IMR-90 (cell line): Measurements from ENCODE around the gene POU3F2. TPM values are rescaled to one million over a fixed set of nuclear protein-coding genes. Genes with fewer than 3 reads are reported as not detected.

Experiments
- ATAC-seq: fragments of 200-7000 bp; cut with Tn5 transposase; 2 replicates; pipeline ENCODE4 v1.9.1; 2020; ENCODE audit warnings: low read depth, mild to moderate bottlenecking, moderate library complexity
- BruUV-seq: library from RNA; stranded (reverse); fragments of 400-500 nt; replicated peaks from 2 replicates; lab custom pipeline; 2021; lab: Mats Ljungman, UMichigan
- CTCF ChIA-PET: fragments of 300-600 bp; formaldehyde crosslinking; extraction: SDS; loops from one replicate; lab custom pipeline; 2021; ENCODE audit warnings: antibody characterized with exemption; lab: Yijun Ruan, JAX
- POLR2A ChIA-PET: fragments of 300-600 bp; sonication (Branson Sonifier 250); formaldehyde crosslinking; loops from one replicate; lab custom pipeline; 2022; ENCODE audit warnings: antibody characterized with exemption; ENCODE audit not compliant: unreplicated experiment; lab: Charles Lee
- DNase-seq: peaks from one replicate; pipeline ENCODE4 v3.0.0; 2013
- H2AFZ ChIP-seq: replicated peaks from 2 replicates; pipeline ENCODE3; 2013; ENCODE audit warnings: low read length, mild to moderate bottlenecking; ENCODE audit not compliant: poor library complexity
- H2AK5ac ChIP-seq: 2 replicates; pipeline ENCODE4 v1.6.1; 2013; ENCODE audit warnings: low read depth, low read length, inconsistent platforms
- H2AK9ac ChIP-seq: replicated peaks from 2 replicates; pipeline ENCODE3; 2013; ENCODE audit warnings: mild to moderate bottlenecking, low read depth, low read length, moderate library complexity; ENCODE audit not compliant: poor library complexity
- H2BK120ac ChIP-seq: 2 replicates; pipeline ENCODE4 v1.6.1; 2013; ENCODE audit warnings: low read depth, low read length, inconsistent platforms
- H2BK15ac ChIP-seq: 3 replicates; pipeline ENCODE4 v1.6.1; 2013; ENCODE audit warnings: low read depth, low read length, inconsistent platforms
- H2BK20ac ChIP-seq: 2 replicates; pipeline ENCODE4 v1.6.1; 2013; ENCODE audit warnings: low read depth, mild to moderate bottlenecking, inconsistent platforms, low read length, moderate library complexity
- H2BK5ac ChIP-seq: 2 replicates; pipeline ENCODE4 v1.6.1; 2013; ENCODE audit warnings: mild to moderate bottlenecking, low read depth, low read length, inconsistent platforms; ENCODE audit not compliant: poor library complexity, severe bottlenecking
- H3K14ac ChIP-seq: replicated peaks from 2 replicates; pipeline ENCODE4 v1.6.1; 2013; ENCODE audit warnings: low read depth, low read length, inconsistent platforms
- H3K18ac ChIP-seq: 2 replicates; pipeline ENCODE4 v1.6.1; 2013; ENCODE audit warnings: low read depth, low read length, control low read depth
- H3K23ac ChIP-seq: 2 replicates; pipeline ENCODE4 v1.6.1; 2013; ENCODE audit warnings: low read depth, low read length, inconsistent platforms
- H3K27ac ChIP-seq: 2 replicates; pipeline ENCODE4 v1.5.1; 2013; ENCODE audit warnings: mild to moderate bottlenecking, control low read depth, low read length; ENCODE audit not compliant: insufficient read depth
- H3K27me3 ChIP-seq: 2 replicates; pipeline ENCODE4 v1.6.1; 2013; ENCODE audit warnings: low read length; ENCODE audit not compliant: control insufficient read depth, insufficient read depth
- H3K36me3 ChIP-seq: 2 replicates; pipeline ENCODE4 v1.6.1; 2013; ENCODE audit warnings: low read length, mixed read lengths; ENCODE audit not compliant: control insufficient read depth, insufficient read depth
- H3K4ac ChIP-seq: 2 replicates; pipeline ENCODE4 v1.6.1; 2013; ENCODE audit warnings: low read depth, low read length, inconsistent platforms
- H3K4me1 ChIP-seq: 2 replicates; pipeline ENCODE4 v1.6.1; 2013; ENCODE audit warnings: low read length, mixed read lengths; ENCODE audit not compliant: control insufficient read depth, insufficient read depth
- H3K4me2 ChIP-seq: 2 replicates; pipeline ENCODE4 v1.6.1; 2013; ENCODE audit warnings: low read depth, mild to moderate bottlenecking, control low read depth, low read length, moderate library complexity
- H3K4me3 ChIP-seq: 2 replicates; pipeline ENCODE4 v1.5.1; 2013; ENCODE audit warnings: low read depth, mild to moderate bottlenecking, control low read depth, low read length, moderate library complexity; ENCODE audit not compliant: insufficient read depth
- H3K56ac ChIP-seq: 2 replicates; pipeline ENCODE4 v1.6.1; 2013; ENCODE audit warnings: low read length, inconsistent platforms; ENCODE audit not compliant: insufficient read depth; ENCODE audit errors: extremely low read depth
- H3K79me1 ChIP-seq, 2 experiments: 2 replicates each; pipeline ENCODE4 v1.6.1; 2013; ENCODE audit warnings: low read length in 2 of 2, inconsistent platforms in 1 of 2, low read depth in 1 of 2
- H3K9ac ChIP-seq: 2 replicates; pipeline ENCODE4 v1.6.1; 2013; ENCODE audit warnings: low read depth, low read length, control low read depth
- H3K9me1 ChIP-seq: 2 replicates; pipeline ENCODE4 v1.6.1; 2013; ENCODE audit warnings: low read length, inconsistent platforms; ENCODE audit not compliant: insufficient read depth
- H3K9me3 ChIP-seq: 2 replicates; pipeline ENCODE4 v1.6.1; 2013; ENCODE audit warnings: low read length; ENCODE audit not compliant: control insufficient read depth, insufficient read depth
- H4K20me1 ChIP-seq: 2 replicates; pipeline ENCODE4 v1.6.1; 2013; ENCODE audit warnings: low read length, inconsistent platforms; ENCODE audit not compliant: insufficient read depth
- H4K5ac ChIP-seq: 2 replicates; pipeline ENCODE4 v1.6.1; 2013; ENCODE audit warnings: mild to moderate bottlenecking, low read depth, low read length, control low read depth
- H4K8ac ChIP-seq, 2 experiments: 2 replicates each; pipeline ENCODE4 v1.6.1; 2013; ENCODE audit warnings: low read depth in 2 of 2, low read length in 2 of 2, control low read depth in 1 of 2, inconsistent platforms in 1 of 2
- H4K91ac ChIP-seq: 2 replicates; pipeline ENCODE4 v1.6.1; 2013; ENCODE audit warnings: low read depth, low read length, inconsistent platforms; ENCODE audit not compliant: insufficient read depth
- BHLHE40 ChIP-seq: fragments of 150-350 bp; IDR thresholded peaks from 2 replicates; pipeline ENCODE4 v1.6.1; 2016; ENCODE audit warnings: mild to moderate bottlenecking, low read depth, low read length
- CEBPB ChIP-seq: IDR thresholded peaks from 2 replicates; pipeline ENCODE4 v1.6.1; 2012; ENCODE audit warnings: low read depth, low read length, improper control_type of control experiment
- FOS ChIP-seq: fragments of 150-350 bp; IDR thresholded peaks from 2 replicates; pipeline ENCODE4 v1.6.1; 2016; ENCODE audit warnings: low read depth, low read length
- MAFK ChIP-seq: IDR thresholded peaks from 2 replicates; pipeline ENCODE4 v1.6.1; 2012; ENCODE audit warnings: low read depth, low read length, improper control_type of control experiment
- MAZ ChIP-seq: IDR thresholded peaks from 2 replicates; pipeline ENCODE4 v1.6.1; 2012; ENCODE audit warnings: low read depth, mild to moderate bottlenecking, low read length, improper control_type of control experiment, moderate library complexity, borderline replicate concordance
- MXI1 ChIP-seq: IDR thresholded peaks from 2 replicates; pipeline ENCODE4 v1.6.1; 2012; ENCODE audit warnings: low read depth, mild to moderate bottlenecking, low read length, moderate library complexity, borderline replicate concordance
- NFE2L2 ChIP-seq: fragments of 150-350 bp; IDR thresholded peaks from 2 replicates; pipeline ENCODE4 v1.6.1; 2016; ENCODE audit warnings: low read depth, mild to moderate bottlenecking, low read length
- POLR2A ChIP-seq: IDR thresholded peaks from 2 replicates; pipeline ENCODE4 v1.6.1; 2012; ENCODE audit warnings: mild to moderate bottlenecking, low read depth, low read length
- RCOR1 ChIP-seq: IDR thresholded peaks from 2 replicates; pipeline ENCODE4 v1.6.1; 2012; ENCODE audit warnings: mild to moderate bottlenecking, low read length, improper control_type of control experiment; ENCODE audit not compliant: insufficient replicate concordance
- RFX5 ChIP-seq: IDR thresholded peaks from 2 replicates; pipeline ENCODE4 v1.8.0; 2012; ENCODE audit warnings: low read depth, mild to moderate bottlenecking, low read length, moderate library complexity
- SMC3 ChIP-seq: fragments of 150-350 bp; IDR thresholded peaks from 2 replicates; pipeline ENCODE4 v1.6.1; 2016; ENCODE audit warnings: low read depth, mild to moderate bottlenecking, antibody characterized with exemption, low read length, moderate library complexity
- WGBS, 2 experiments: methylation state at CpG; one replicate each; pipeline versions ENCODE4 v1.1.5 to v1.1.7; 2013; ENCODE audit warnings: missing lambda C conversion rate in 2 of 2; ENCODE audit not compliant: insufficient read length in 1 of 2; ENCODE audit errors: extremely low coverage in 2 of 2; 5-methylcytosine and 5-hydroxymethylcytosine counted together
- dilution Hi-C: fragments of 300-500 bp; cut with HindIII; formaldehyde crosslinking; loops from one replicate; pipeline ENCODE4 v1.14.3; 2018; ENCODE audit warnings: low sequenced_read_pairs; ENCODE audit not compliant: unreplicated experiment
- in situ Hi-C: fragments of 300-500 bp; cut with MboI; formaldehyde crosslinking; loops from 3 replicates; pipeline ENCODE4 v1.14.3; 2019; ENCODE audit warnings: low sequenced_read_pairs, inconsistent platforms, mixed read lengths
- intact Hi-C: fragments of 100-400 bp; cut with micrococcal nuclease; formaldehyde crosslinking; loops from 2 replicates; pipeline ENCODE4 v1.10.0; 2022
- polyA plus RNA-seq, 3 experiments: library from polyadenylated mRNA; depleted of rRNA; stranded (reverse); fragments of >200 nt; gene quantifications; 2 replicates each; pipeline ENCODE4 v1.2.3, GENCODE V29; 2012; ENCODE audit warnings: low replicate concordance in 1 of 3
- total RNA-seq: library from RNA; depleted of rRNA; stranded (reverse); fragments of >200 nt; gene quantifications from 2 replicates; pipeline ENCODE4 v1.2.3, GENCODE V29; 2012
- TF ChIP-seq, protein P1 (sequence below): fragments of 150-350 bp; IDR thresholded peaks from 2 replicates; pipeline ENCODE4 v1.6.1; 2017; ENCODE audit warnings: mild to moderate bottlenecking, antibody characterized with exemption, low read length, low read depth
- TF ChIP-seq, protein P2 (sequence below): conservative IDR thresholded peaks from 2 replicates; pipeline ENCODE4 v1.5.1; 2012; ENCODE audit warnings: mild to moderate bottlenecking, low read depth, low read length, improper control_type of control experiment

POU3F2 gene
- total and polyA plus RNA-seq, 2 of the 4 experiments (the other 2 are of a cell fraction) = not detected

DNA sequence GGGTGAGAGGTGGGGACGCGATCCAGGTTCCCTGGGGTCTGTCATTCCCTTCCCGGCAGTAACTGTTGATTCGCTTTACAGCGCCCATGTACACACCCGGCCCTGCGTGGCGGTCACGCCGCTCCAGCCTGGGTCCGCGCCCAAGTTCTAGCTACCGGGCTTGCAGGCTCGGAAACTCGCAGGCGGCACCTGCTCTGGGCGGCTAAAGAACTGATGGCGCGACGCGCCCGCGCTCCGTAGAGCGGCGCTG lies 1.4 kb upstream of the POU3F2 start (continued):
- TF ChIP-seq, protein P1, sequence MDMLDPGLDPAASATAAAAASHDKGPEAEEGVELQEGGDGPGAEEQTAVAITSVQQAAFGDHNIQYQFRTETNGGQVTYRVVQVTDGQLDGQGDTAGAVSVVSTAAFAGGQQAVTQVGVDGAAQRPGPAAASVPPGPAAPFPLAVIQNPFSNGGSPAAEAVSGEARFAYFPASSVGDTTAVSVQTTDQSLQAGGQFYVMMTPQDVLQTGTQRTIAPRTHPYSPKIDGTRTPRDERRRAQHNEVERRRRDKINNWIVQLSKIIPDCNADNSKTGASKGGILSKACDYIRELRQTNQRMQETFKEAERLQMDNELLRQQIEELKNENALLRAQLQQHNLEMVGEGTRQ = no peak

DNA sequence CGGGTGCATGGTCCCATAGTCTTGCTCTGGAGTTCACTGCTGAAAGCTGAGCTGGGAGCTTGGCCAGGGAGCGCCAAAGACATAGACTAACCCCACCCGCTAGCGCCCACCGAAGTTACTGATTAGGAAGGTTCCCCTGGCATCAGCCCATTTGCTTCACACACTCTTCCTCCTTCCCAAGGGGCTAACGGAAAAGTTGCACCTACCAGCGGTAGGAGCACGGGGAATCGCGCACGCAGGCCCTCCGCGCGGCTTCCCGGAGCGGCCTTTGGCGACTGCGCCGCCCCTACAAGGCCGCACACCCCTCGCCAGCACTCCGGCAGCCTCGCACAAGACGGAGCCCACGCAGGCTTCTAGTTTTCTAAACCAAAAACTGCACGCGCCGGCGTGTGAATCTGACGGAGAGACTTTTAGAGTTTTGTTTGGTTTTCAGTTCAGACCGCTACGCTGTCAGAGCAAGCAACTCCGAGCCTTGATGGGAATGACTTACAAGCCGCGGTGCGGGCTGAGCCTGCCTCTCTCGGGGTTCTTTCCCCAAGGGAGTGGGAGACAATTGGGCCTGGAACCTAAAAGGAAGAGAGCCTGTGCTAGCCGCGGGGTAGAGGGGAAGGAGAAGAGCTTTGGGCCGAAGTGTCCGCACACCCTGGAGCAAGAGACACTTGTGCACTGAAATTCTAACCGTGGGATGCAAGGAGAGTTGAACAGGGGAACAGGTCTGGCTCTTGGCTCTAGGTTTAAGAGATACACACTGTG lies 891 bp upstream of the POU3F2 start:
- H3K23ac ChIP-seq = peak overlapping the region; percentile 23; the same call in 1 of the 2 replicates
- H3K18ac ChIP-seq = no peak overlapping the region
- peak overlapping the region; percentile 81 for H2AFZ ChIP-seq
- intact Hi-C loops = no loop called here
- H3K79me1 ChIP-seq = no peaks in the 10 kb centered on the region
- peaks cover 79% of the 10 kb centered on the region for H3K27me3 ChIP-seq
- peak overlapping the region; percentile 67 for H3K4me2 ChIP-seq
- H4K91ac ChIP-seq = no peak overlapping the region
- ATAC-seq = peak; percentile 5
- BruUV-seq = no TSS peak
- H3K36me3 ChIP-seq = no peaks in the 10 kb centered on the region
- DNase-seq = peak; percentile 12
- no peak overlapping the region for H3K14ac ChIP-seq
- no peak overlapping the region for H4K8ac ChIP-seq
- ChIA-PET CTCF (interaction anchor here (0.7 to 1.2 kb wide), 2 partner anchors 11 to 103 kb away, joined by 3 read pairs; no protein-coding TSS in a partner anchor), POLR2A (no interaction called here)
- peak overlapping the region; percentile 16 for H3K4me3 ChIP-seq
- no peak overlapping the region for H2AK5ac ChIP-seq
- H2BK15ac ChIP-seq = no peak overlapping the region
- no peak overlapping the region for H2BK20ac ChIP-seq
- WGBS, 2 experiments = 0% methylated on average over 4 of the region's 42 CpGs; no CpG with 5 or more reads in 1 of the 2 experiments
- no peak overlapping the region for H2AK9ac ChIP-seq
- H4K20me1 ChIP-seq = no peaks in the 10 kb centered on the region; the same call in none of the 2 replicates
- no peak overlapping the region for H3K56ac ChIP-seq
- no peaks in the 10 kb centered on the region for H3K9me1 ChIP-seq
- in situ Hi-C loops = no loop called here
- H3K27ac ChIP-seq = no peak overlapping the region
- H3K4ac ChIP-seq = no peak overlapping the region
- dilution Hi-C loops = no loop called here
- H3K9me3 ChIP-seq = peaks cover 3% of the 10 kb centered on the region; the same call in 1 of the 2 replicates
- peaks cover 7% of the 10 kb centered on the region; the same call in 1 of the 2 replicates for H3K4me1 ChIP-seq
- H4K5ac ChIP-seq = no peak overlapping the region
- no peak overlapping the region for H3K9ac ChIP-seq
- no peak overlapping the region for H2BK120ac ChIP-seq
- no peak overlapping the region for H2BK5ac ChIP-seq
- TF ChIP-seq MAFK (no peak), CEBPB (no peak), SMC3 (no peak), FOS (no peak), MAZ (no peak), BHLHE40 (no peak), RCOR1 (no peak), NFE2L2 (no peak), POLR2A (no peak), MXI1 (no peak), RFX5 (no peak)
- TF ChIP-seq, protein P2, sequence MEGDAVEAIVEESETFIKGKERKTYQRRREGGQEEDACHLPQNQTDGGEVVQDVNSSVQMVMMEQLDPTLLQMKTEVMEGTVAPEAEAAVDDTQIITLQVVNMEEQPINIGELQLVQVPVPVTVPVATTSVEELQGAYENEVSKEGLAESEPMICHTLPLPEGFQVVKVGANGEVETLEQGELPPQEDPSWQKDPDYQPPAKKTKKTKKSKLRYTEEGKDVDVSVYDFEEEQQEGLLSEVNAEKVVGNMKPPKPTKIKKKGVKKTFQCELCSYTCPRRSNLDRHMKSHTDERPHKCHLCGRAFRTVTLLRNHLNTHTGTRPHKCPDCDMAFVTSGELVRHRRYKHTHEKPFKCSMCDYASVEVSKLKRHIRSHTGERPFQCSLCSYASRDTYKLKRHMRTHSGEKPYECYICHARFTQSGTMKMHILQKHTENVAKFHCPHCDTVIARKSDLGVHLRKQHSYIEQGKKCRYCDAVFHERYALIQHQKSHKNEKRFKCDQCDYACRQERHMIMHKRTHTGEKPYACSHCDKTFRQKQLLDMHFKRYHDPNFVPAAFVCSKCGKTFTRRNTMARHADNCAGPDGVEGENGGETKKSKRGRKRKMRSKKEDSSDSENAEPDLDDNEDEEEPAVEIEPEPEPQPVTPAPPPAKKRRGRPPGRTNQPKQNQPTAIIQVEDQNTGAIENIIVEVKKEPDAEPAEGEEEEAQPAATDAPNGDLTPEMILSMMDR = no peak
- TF ChIP-seq, protein P1 = no peak
